GM19239 (cell line): ENCODE data around the gene SMURF1.
"Not testable (repeated sequence)": the region's sequence is repeated elsewhere in the genome, so short reads cannot be mapped to it uniquely, and the experiment has no call there.

Experiments
- DNase-seq: peaks from one replicate; pipeline ENCODE4 v3.0.0; 2011; ENCODE audit warnings: low spot score; ENCODE audit not compliant: insufficient read length
- FAIRE-seq: peaks from 2 replicates; lab custom pipeline; 2011; peaks lifted over from hg19 to GRCh38; lab: Jason Lieb, UNC

SMURF1 gene

GRCh38 chr7:99124236-99124635 lies 19.7 kb downstream of the SMURF1 start:
- DNase-seq: no peak
- FAIRE-seq: no peak

GRCh38 chr7:99123571-99124033 lies 20.3 kb downstream of the SMURF1 start:
- FAIRE-seq (no peak), DNase-seq (no peak)

- DNase-seq (no peak), FAIRE-seq (no peak)
These were observed 21.1 kb downstream of the SMURF1 start for GRCh38 chr7:99122762-99123161.

- FAIRE-seq: no peak
- DNase-seq: no peak
These were observed 22.3 kb downstream of the SMURF1 start for GRCh38 chr7:99121496-99122021.

- DNase-seq (no peak), FAIRE-seq (no peak)
These were observed 23.0 kb downstream of the SMURF1 start for GRCh38 chr7:99120916-99121315.

- DNase-seq: no peak
- no peak for FAIRE-seq
These were observed 23.4 kb downstream of the SMURF1 start for GRCh38 chr7:99120501-99120900.

GRCh38 chr7:99118077-99118476 lies 25.8 kb downstream of the SMURF1 start:
- FAIRE-seq: no peak

GRCh38 chr7:99116144-99116543 lies 27.8 kb downstream of the SMURF1 start:
- no peak for FAIRE-seq
- no peak for DNase-seq

More at GRCh38 chr7:99118077-99118476, 25.8 kb downstream of the SMURF1 start:
- no peak for DNase-seq

- DNase-seq (no peak), FAIRE-seq (no peak)
These were observed 28.5 kb downstream of the SMURF1 start for GRCh38 chr7:99115379-99115778.

- DNase-seq (no peak), FAIRE-seq (no peak)
These were observed 30.9 kb downstream of the SMURF1 start for GRCh38 chr7:99112979-99113378.

GRCh38 chr7:99112097-99112496 lies 31.8 kb downstream of the SMURF1 start:
- peak; percentile 92 for FAIRE-seq
- no peak for DNase-seq

GRCh38 chr7:99111591-99111990 lies 32.3 kb downstream of the SMURF1 start:
- FAIRE-seq (no peak), DNase-seq (no peak)

GRCh38 chr7:99109108-99110051 lies 34.5 kb downstream of the SMURF1 start:
- DNase-seq: no peak
- no peak for FAIRE-seq

- DNase-seq: no peak
- no peak for FAIRE-seq
These were observed 35.3 kb downstream of the SMURF1 start for GRCh38 chr7:99108613-99109012.

GRCh38 chr7:99106821-99107241 lies 37.1 kb downstream of the SMURF1 start:
- FAIRE-seq (no peak), DNase-seq (no peak)

GRCh38 chr7:99106411-99106810 lies 37.5 kb downstream of the SMURF1 start:
- FAIRE-seq: no peak
- no peak for DNase-seq

GRCh38 chr7:99105756-99106155 lies 38.2 kb downstream of the SMURF1 start:
- no peak for DNase-seq
- FAIRE-seq: no peak

- FAIRE-seq (no peak), DNase-seq (no peak)
These were observed 39.3 kb downstream of the SMURF1 start for GRCh38 chr7:99104631-99105030.

GRCh38 chr7:99103836-99104235 lies 40.1 kb downstream of the SMURF1 start:
- DNase-seq, FAIRE-seq: not testable (repeated sequence)

GRCh38 chr7:99102809-99103690 lies 40.9 kb downstream of the SMURF1 start:
- FAIRE-seq (no peak), DNase-seq (no peak)

- no peak for FAIRE-seq
- DNase-seq: no peak
These were observed 41.5 kb downstream of the SMURF1 start for GRCh38 chr7:99102361-99102760.
